ENCODE measurements around the gene MRPS7. TPM values are rescaled to one million over a fixed set of nuclear protein-coding genes. Genes with fewer than 3 reads are reported as not detected.

Gene MRPS7
- total and polyA plus RNA-seq, 9 of the 15 experiments (the other 6 are each of a cell fraction or from before 2014, with no cell fraction given), result 107 to 244 (median 132) TPM

DNA sequence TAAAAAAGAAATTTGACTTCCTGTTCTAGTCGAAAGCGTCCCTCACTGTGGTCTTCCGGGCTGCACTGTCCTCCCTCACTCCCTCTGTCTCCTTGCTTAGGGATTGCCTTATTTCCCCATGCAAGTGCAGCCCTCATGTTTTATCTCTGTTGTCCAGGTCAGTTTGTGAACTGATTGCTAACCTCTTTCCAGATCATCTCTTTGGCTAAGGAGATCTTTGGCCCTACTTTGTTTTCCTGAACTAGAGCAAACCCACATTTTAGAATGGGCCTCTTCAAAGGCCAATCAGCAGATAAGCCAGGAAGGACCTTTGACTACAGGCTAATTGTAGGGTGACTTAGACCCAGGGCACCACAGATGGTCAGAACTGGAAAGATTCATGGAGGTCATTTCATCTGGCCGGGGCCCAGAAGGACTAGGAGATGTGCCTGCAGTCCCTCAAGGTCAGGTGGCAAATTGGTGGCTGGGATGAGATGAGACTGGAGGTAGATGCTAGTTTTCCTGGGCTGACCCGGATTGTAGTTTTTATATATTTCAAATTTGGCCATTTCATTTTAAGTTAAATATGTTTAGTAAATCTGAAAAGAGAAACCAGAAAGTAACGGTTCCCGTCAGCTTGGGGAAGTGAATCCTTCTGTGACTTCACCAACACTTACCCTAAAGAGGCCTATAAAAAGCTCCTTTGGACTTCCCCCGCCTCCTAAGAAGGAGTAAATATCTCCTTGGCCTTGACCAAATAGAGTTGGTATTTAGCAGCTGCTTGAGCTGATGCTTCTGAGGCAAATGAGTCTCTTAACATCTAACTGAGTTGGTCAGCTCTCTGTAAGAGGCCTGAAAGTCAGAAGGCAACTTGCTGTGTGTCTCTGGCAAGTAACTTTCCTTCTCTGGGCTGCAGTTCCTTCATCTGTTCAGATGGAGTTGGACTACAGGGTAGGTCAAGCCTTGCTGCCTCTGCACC, 33.8 kb downstream of the MRPS7 start (continued):
- TF ChIP-seq MNT (conservative IDR thresholded peaks at IDR 0.05) (no peak), ZNF24 (IDR thresholded peaks at IDR 0.05) (no peak), NUFIP1 (IDR thresholded peaks at IDR 0.05; ENCODE audit: partially characterized antibody) (no peak), ZNF444 (CRISPR knock-in tag; IDR thresholded peaks at IDR 0.05) (no peak), CBFA2T2 (conservative IDR thresholded peaks at IDR 0.05) (peak; percentile 55), RBM25 (IDR thresholded peaks at IDR 0.05; ENCODE audit: low read depth, low read length, severe bottlenecking) (peak; percentile 38), SOX6 (IDR thresholded peaks at IDR 0.05) (peak; percentile 40), NRF1 (conservative IDR thresholded peaks at IDR 0.05 in 1 of 2, IDR thresholded peaks at IDR 0.05 in 1 of 2) (no peak), ZBTB40 (IDR thresholded peaks at IDR 0.05) (peak; percentile 66), ZBTB40 (CRISPR knock-in tag; IDR thresholded peaks at IDR 0.05) (no peak), BRCA1 (IDR thresholded peaks at IDR 0.05) (no peak), BRCA1 (CRISPR knock-in tag; IDR thresholded peaks at IDR 0.05) (no peak), JUND (IDR thresholded peaks at IDR 0.05; ENCODE audit: borderline replicate concordance, low read depth, low read length) (peak; percentile 7; the same call in 1 of the 2 replicates), JUND (tag; IDR thresholded peaks at IDR 0.05; ENCODE audit: borderline replicate concordance, low read depth, low read length) (no peak; the same call in 2 of the 3 replicates)
- TF ChIP-seq, protein P1, sequence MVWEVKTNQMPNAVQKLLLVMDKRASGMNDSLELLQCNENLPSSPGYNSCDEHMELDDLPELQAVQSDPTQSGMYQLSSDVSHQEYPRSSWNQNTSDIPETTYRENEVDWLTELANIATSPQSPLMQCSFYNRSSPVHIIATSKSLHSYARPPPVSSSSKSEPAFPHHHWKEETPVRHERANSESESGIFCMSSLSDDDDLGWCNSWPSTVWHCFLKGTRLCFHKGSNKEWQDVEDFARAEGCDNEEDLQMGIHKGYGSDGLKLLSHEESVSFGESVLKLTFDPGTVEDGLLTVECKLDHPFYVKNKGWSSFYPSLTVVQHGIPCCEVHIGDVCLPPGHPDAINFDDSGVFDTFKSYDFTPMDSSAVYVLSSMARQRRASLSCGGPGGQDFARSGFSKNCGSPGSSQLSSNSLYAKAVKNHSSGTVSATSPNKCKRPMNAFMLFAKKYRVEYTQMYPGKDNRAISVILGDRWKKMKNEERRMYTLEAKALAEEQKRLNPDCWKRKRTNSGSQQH (CRISPR knock-in tag; IDR thresholded peaks at IDR 0.05), result no peak

Measured in K562 (cell line).